OCI-LY3 (cell line): Measurements from ENCODE around the gene SLC16A7.

Source experiments
- CTCF ChIP-seq: fragments of 200-600, 300-600 bp; sonication (generic); IDR thresholded peaks from 2 replicates; pipeline ENCODE4 v1.5.1; 2014; ENCODE audit warnings: antibody characterized with exemption, low read length, low read depth
- EZH2phosphoT487 ChIP-seq: fragments of 200-600 bp; shearing (Covaris generic); IDR thresholded peaks from 2 replicates; pipeline ENCODE4 v1.6.1; 2018; ENCODE audit warnings: antibody characterized with exemption, mixed run types, low read depth

GRCh38 chr12:59744564-59744963 is 148.7 kb downstream of the SLC16A7 start:
- no peak for TF ChIP-seq CTCF
- no peak for TF ChIP-seq EZH2phosphoT487
